ENCODE measurements around the gene CTNNA3.
A peak's percentile ranks its signal among the peaks of the same experiment; 100 is the strongest.

Gene CTNNA3

GRCh38 chr10:67666416-67667034, 29.5 kb downstream of the CTNNA3 start:
- peak; percentile 1 for DNase-seq (ENCODE audit: low read depth)
- no peak overlapping the region for H3K4me3 ChIP-seq (ENCODE audit: control insufficient read depth, low read depth, low read length)
- TF ChIP-seq, protein P1, sequence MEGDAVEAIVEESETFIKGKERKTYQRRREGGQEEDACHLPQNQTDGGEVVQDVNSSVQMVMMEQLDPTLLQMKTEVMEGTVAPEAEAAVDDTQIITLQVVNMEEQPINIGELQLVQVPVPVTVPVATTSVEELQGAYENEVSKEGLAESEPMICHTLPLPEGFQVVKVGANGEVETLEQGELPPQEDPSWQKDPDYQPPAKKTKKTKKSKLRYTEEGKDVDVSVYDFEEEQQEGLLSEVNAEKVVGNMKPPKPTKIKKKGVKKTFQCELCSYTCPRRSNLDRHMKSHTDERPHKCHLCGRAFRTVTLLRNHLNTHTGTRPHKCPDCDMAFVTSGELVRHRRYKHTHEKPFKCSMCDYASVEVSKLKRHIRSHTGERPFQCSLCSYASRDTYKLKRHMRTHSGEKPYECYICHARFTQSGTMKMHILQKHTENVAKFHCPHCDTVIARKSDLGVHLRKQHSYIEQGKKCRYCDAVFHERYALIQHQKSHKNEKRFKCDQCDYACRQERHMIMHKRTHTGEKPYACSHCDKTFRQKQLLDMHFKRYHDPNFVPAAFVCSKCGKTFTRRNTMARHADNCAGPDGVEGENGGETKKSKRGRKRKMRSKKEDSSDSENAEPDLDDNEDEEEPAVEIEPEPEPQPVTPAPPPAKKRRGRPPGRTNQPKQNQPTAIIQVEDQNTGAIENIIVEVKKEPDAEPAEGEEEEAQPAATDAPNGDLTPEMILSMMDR (IDR thresholded peaks at IDR 0.05; ENCODE audit: control insufficient read depth, insufficient read depth, low read depth, low read length, missing control alignments): peak; percentile 40

DNA sequence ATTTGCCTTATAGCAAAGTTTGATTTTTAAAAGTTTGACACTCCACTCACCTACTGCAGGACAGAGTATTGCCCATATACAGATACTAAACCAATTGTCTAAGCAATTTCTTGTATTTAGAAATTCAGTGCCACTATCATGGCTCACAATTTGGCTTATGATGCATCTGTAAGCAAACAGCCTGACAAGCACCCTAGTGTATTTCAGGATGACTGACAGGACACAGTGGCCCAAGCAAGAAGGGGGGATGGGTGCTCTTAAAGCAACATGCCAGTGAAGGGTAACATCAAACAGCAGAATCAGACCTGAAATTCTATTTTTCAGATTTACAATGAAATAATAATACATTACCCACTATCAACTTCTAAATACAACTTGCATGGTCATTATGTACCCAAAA, 30.5 kb downstream of the CTNNA3 start:
- no peak for DNase-seq (ENCODE audit: low read depth)
- TF ChIP-seq, protein P1 (IDR thresholded peaks at IDR 0.05; ENCODE audit: control insufficient read depth, insufficient read depth, low read depth, low read length, missing control alignments): no peak
- no peak overlapping the region for H3K4me3 ChIP-seq (ENCODE audit: control insufficient read depth, low read depth, low read length)

DNA sequence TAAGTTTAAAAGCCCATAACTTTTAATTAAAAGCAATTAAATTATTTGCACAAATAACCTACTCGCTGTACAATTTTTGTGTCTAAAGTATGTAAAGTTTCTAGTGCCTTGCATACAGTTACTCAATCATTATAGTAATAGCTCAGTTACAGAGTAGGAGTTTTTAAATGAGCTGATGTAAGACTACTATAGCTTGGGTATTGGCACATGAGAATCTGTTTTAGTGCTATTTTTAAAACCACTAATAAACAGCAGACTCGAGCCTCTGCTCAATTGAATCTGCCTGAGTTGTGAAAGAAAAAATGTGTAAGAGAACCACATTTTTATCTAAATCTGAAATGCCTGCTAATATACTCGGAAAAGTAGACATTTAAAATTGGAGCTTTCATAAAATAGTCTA, 31.1 kb downstream of the CTNNA3 start:
- TF ChIP-seq, protein P1 (IDR thresholded peaks at IDR 0.05; ENCODE audit: control insufficient read depth, insufficient read depth, low read depth, low read length, missing control alignments): no peak
- peak; percentile 5 for DNase-seq (ENCODE audit: low read depth)
- no peak overlapping the region for H3K4me3 ChIP-seq (ENCODE audit: control insufficient read depth, low read depth, low read length)

DNA sequence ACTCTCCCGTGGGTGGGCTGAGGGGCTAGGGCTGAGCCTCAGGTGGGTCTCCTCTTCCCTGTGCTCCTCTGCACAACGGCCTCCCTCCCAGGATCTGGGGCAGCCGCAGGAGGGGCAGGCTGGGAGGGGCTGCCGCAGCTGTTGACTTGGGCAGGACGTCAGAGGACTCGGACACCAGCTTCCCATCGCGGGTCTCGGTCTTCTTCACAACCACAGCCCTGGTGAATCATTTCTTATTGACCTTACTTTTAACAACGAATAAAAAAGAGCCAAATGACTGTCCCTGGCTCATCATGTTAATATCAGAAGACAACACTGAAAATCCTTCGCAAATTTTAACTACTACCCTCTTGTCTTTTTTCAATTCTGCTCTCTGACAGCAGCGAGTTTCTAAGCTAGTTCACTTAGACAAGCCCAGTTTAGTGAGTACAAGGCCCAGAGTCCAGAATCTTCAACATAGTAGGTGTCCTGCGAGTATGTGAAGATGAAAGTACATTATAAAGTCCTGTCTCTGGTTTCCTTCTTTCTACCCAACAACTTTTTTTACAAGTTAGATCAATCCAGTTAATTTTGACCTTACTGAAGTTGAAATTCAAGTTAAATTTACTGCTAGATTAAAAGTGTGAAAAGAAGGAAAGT, 32.4 kb downstream of the CTNNA3 start:
- TF ChIP-seq, protein P1 (IDR thresholded peaks at IDR 0.05; ENCODE audit: control insufficient read depth, insufficient read depth, low read depth, low read length, missing control alignments): no peak
- no peak overlapping the region for H3K4me3 ChIP-seq (ENCODE audit: control insufficient read depth, low read depth, low read length)
- DNase-seq (ENCODE audit: low read depth): no peak

GRCh38 chr10:67662415-67662814, 33.6 kb downstream of the CTNNA3 start:
- no peak overlapping the region for H3K4me3 ChIP-seq (ENCODE audit: control insufficient read depth, low read depth, low read length)
- DNase-seq (ENCODE audit: low read depth): no peak
- TF ChIP-seq, protein P1 (IDR thresholded peaks at IDR 0.05; ENCODE audit: control insufficient read depth, insufficient read depth, low read depth, low read length, missing control alignments): no peak

GRCh38 chr10:67659497-67659896, 36.5 kb downstream of the CTNNA3 start:
- DNase-seq (ENCODE audit: low read depth): no peak
- no peak overlapping the region for H3K4me3 ChIP-seq (ENCODE audit: control insufficient read depth, low read depth, low read length)
- TF ChIP-seq, protein P1 (IDR thresholded peaks at IDR 0.05; ENCODE audit: control insufficient read depth, insufficient read depth, low read depth, low read length, missing control alignments): no peak
